Endothelial cell of umbilical vein (primary cell): ENCODE data around the gene IQCE. TPM values are rescaled to one million over a fixed set of nuclear protein-coding genes. Genes with fewer than 3 reads are reported as not detected.

Experiments used
- BruUV-seq: library from RNA; stranded (reverse); fragments of 400-500 nt; replicated peaks from 2 replicates; lab custom pipeline; 2021; lab: Mats Ljungman, UMichigan
- CTCF ChIA-PET: fragments of 300-600, 350-600 bp; sonication (Branson Sonifier 250); formaldehyde crosslinking; loops from one replicate; lab custom pipeline; 2021; ENCODE audit warnings: antibody characterized with exemption, inconsistent platforms; lab: Charles Lee
- POLR2A ChIA-PET: fragments of 300-600, 350-600 bp; sonication (Branson Sonifier 250); formaldehyde crosslinking; loops from one replicate; lab custom pipeline; 2021; ENCODE audit warnings: antibody characterized with exemption, inconsistent platforms; lab: Charles Lee
- DNase-seq: peaks from one replicate; pipeline ENCODE4 v3.0.0-alpha.2; 2011; ENCODE audit warnings: low read depth, low spot score
- FAIRE-seq: peaks from 2 replicates; lab custom pipeline; 2011; peaks lifted over from hg19 to GRCh38; lab: Jason Lieb, UNC
- H2AFZ ChIP-seq: 2 replicates; pipeline ENCODE4 v1.6.0; 2012; ENCODE audit warnings: low read depth, low read length, control low read depth, inconsistent platforms
- H3K27ac ChIP-seq: 2 replicates; pipeline ENCODE4 v1.5.1; 2011; ENCODE audit warnings: low read depth, mild to moderate bottlenecking, control low read depth, low read length, moderate library complexity; ENCODE audit not compliant: insufficient read depth
- H3K27me3 ChIP-seq, 2 experiments: 2 replicates each; pipeline versions ENCODE4 v1.6.0 to v1.6.1; 2011; ENCODE audit warnings: low read length in 2 of 2, mixed read lengths in 1 of 2; ENCODE audit not compliant: control insufficient read depth in 2 of 2, insufficient read depth in 2 of 2
- H3K36me3 ChIP-seq, 2 experiments: 2 replicates in 1 of 2; 3 replicates in 1 of 2; pipeline ENCODE4 v1.5.1; 2011; ENCODE audit warnings: low read length in 2 of 2, mild to moderate bottlenecking in 1 of 2, moderate library complexity in 1 of 2; ENCODE audit not compliant: control insufficient read depth in 2 of 2, insufficient read depth in 2 of 2; ENCODE audit errors: extremely low read depth in 1 of 2
- H3K4me1 ChIP-seq: 3 replicates; pipeline ENCODE4 v1.5.1; 2011; ENCODE audit warnings: mild to moderate bottlenecking, low read length; ENCODE audit not compliant: control insufficient read depth, insufficient read depth; ENCODE audit errors: extremely low read depth
- H3K4me2 ChIP-seq: 2 replicates; pipeline ENCODE4 v1.6.1; 2011; ENCODE audit warnings: low read length, control low read depth, mixed read lengths; ENCODE audit not compliant: insufficient read depth
- H3K4me3 ChIP-seq, 3 experiments: fragments of 200-600 bp in 1 of 3; sonication (generic), shearing (Covaris generic) in 1 of 3; replicated peaks in 1 of 3; 2 replicates each; pipeline ENCODE4 v1.5.1; 2011 to 2016; ENCODE audit warnings: control low read depth in 3 of 3, low read length in 3 of 3, mild to moderate bottlenecking in 2 of 3, inconsistent platforms in 1 of 3, low read depth in 1 of 3, moderate library complexity in 1 of 3; ENCODE audit not compliant: insufficient read depth in 1 of 3
- H3K79me2 ChIP-seq: 2 replicates; pipeline ENCODE4 v1.6.0; 2012; ENCODE audit warnings: low read length, inconsistent platforms; ENCODE audit not compliant: control insufficient read depth, insufficient read depth
- H3K9ac ChIP-seq: replicated peaks from 2 replicates; pipeline ENCODE3; 2011; ENCODE audit warnings: low read length, control low read depth; ENCODE audit not compliant: insufficient read depth; ENCODE audit errors: extremely low read depth
- H3K9me1 ChIP-seq: replicated peaks from 3 replicates; pipeline ENCODE4 v1.6.0; 2011; ENCODE audit warnings: mild to moderate bottlenecking, low read length; ENCODE audit not compliant: control insufficient read depth, insufficient read depth; ENCODE audit errors: extremely low read depth
- H3K9me3 ChIP-seq: replicated peaks from 2 replicates; pipeline ENCODE4 v1.5.1; 2012; ENCODE audit warnings: low read length, inconsistent platforms; ENCODE audit not compliant: control insufficient read depth, insufficient read depth
- H4K20me1 ChIP-seq: replicated peaks from 2 replicates; pipeline ENCODE3; 2011; ENCODE audit warnings: mild to moderate bottlenecking, low read length; ENCODE audit not compliant: control insufficient read depth, insufficient read depth; ENCODE audit errors: extremely low read depth
- CTCF ChIP-seq, 2 donors: IDR thresholded peaks; 1 replicate in 1 of 2; 2 replicates in 1 of 2; pipeline ENCODE4 v1.5.1; 2011; ENCODE audit warnings: low read length in 2 of 2, mild to moderate bottlenecking in 2 of 2, moderate library complexity in 2 of 2, control low read depth in 1 of 2, inconsistent platforms in 1 of 2, low read depth in 1 of 2; ENCODE audit not compliant: insufficient read depth in 1 of 2; ENCODE audit errors: extremely low read depth in 1 of 2
- FOS ChIP-seq: IDR thresholded peaks from 2 replicates; pipeline ENCODE4 v1.6.1; 2011; ENCODE audit warnings: mild to moderate bottlenecking, low read length, moderate library complexity, borderline replicate concordance; ENCODE audit not compliant: insufficient read depth
- JUN ChIP-seq: IDR thresholded peaks from 2 replicates; pipeline ENCODE4 v1.6.1; 2011; ENCODE audit warnings: borderline replicate concordance, low read depth; ENCODE audit not compliant: insufficient read length, insufficient read depth
- MAX ChIP-seq: IDR thresholded peaks from 2 replicates; pipeline ENCODE4 v1.6.1; 2011; ENCODE audit not compliant: insufficient read depth, insufficient read length
- MYC ChIP-seq: IDR thresholded peaks from one replicate; pipeline ENCODE4 v1.6.1; 2011; ENCODE audit warnings: mild to moderate bottlenecking, low read depth, low read length
- dilution Hi-C: fragments of 300-500 bp; cut with MboI; formaldehyde crosslinking; loops from one replicate; pipeline ENCODE4 v1.15.0; 2019; ENCODE audit warnings: low sequenced_read_pairs; ENCODE audit not compliant: extremely low pct_ligation_motif_present
- intact Hi-C: fragments of 100-400 bp; cut with micrococcal nuclease; formaldehyde crosslinking; loops from one replicate; pipeline ENCODE4 v1.10.0; 2022
- polyA plus RNA-seq, 4 experiments: library from polyadenylated mRNA; depleted of rRNA in 3 of 4; stranded (reverse) in 3 of 4; unstranded in 1 of 4; fragments of >200 nt; gene quantifications; 2 replicates each; pipeline versions ENCODE4 v1.2.1 to v1.2.3, GENCODE V29; 2011 to 2012; ENCODE audit warnings: missing spikeins in 1 of 4
- total RNA-seq: library from RNA; stranded (reverse); gene quantifications from 2 replicates; pipeline ENCODE4 v1.2.3, GENCODE V29; 2021

The IQCE gene
- total and polyA plus RNA-seq, 2 donors (not counting 3 experiments of a cell fraction or from before 2014, with no cell fraction given) = 4.9 to 14.5 TPM

- Histone ChIP-seq H3K4me2 (no peak overlapping the region), H3K4me3 (no peak overlapping the region), H3K4me1 (peaks cover 14% of the 10 kb centered on the region), H3K9me3 (no peaks in the 10 kb centered on the region), H2AFZ (no peak overlapping the region), H3K36me3 (peaks cover 15 to 38% of the 10 kb centered on the region in 2 experiments), H3K27me3 (no peaks in the 10 kb centered on the region), H4K20me1 (no peaks in the 10 kb centered on the region), H3K9me1 (no peaks in the 10 kb centered on the region), H3K79me2 (peaks cover 21% of the 10 kb centered on the region), H3K27ac (no peak overlapping the region), H3K9ac (no peak overlapping the region)
- ChIA-PET POLR2A (interaction anchor here (0.6 kb wide), 1 partner anchor 34 kb away, joined by 3 read pairs; no protein-coding TSS in a partner anchor), CTCF (no interaction called here)
- TF ChIP-seq FOS (no peak), JUN (no peak), CTCF (IDR thresholded peaks at IDR 0.05; ENCODE audit: extremely low read depth in 1 of 2, insufficient read depth in 1 of 2, low read depth in 1 of 2, low read length in 2 of 2) (no peak), MYC (no peak), MAX (no peak)
- dilution Hi-C loops = no loop called here
- no peak for DNase-seq
- intact Hi-C loops = no loop called here
- no TSS peak for BruUV-seq
- FAIRE-seq = no peak
Observed at GRCh38 chr7:2649139-2649838, 90.5 kb downstream of the IQCE start.
